ENCODE results near the gene TTR.

TTR gene

GRCh38 chr18:31590570-31590969 lies 1.1 kb upstream of the TTR start:
- H3K79me2 ChIP-seq (ENCODE audit: low read length): no peaks in the 10 kb centered on the region
- no peaks in the 10 kb centered on the region for H3K27me3 ChIP-seq (ENCODE audit: low read depth, low read length)
- no peak overlapping the region for H3K9ac ChIP-seq (ENCODE audit: low read length)
- no peaks in the 10 kb centered on the region for H4K20me1 ChIP-seq (ENCODE audit: insufficient read depth, low read length)
- H3K9me3 ChIP-seq (ENCODE audit: insufficient read depth, low read length): no peaks in the 10 kb centered on the region
- no peak overlapping the region for H3K27ac ChIP-seq (ENCODE audit: low read length)
- H2AFZ ChIP-seq (ENCODE audit: low read depth, low read length): no peak overlapping the region
- TF ChIP-seq CTCF (IDR thresholded peaks at IDR 0.05; ENCODE audit: low read depth, low read length) (no peak), EZH2phosphoT487 (IDR thresholded peaks at IDR 0.05; ENCODE audit: low read depth) (no peak)
- no peaks in the 10 kb centered on the region for H3K4me1 ChIP-seq (ENCODE audit: low read length)
- H3K4me3 ChIP-seq (ENCODE audit: low read length): no peak overlapping the region
- H3K4me2 ChIP-seq (ENCODE audit: low read length): no peak overlapping the region
- H3K36me3 ChIP-seq (replicated peaks; ENCODE audit: low read depth, low read length): no peaks in the 10 kb centered on the region

GRCh38 chr18:31591113-31591512 lies 564 bp upstream of the TTR start:
- H2AFZ ChIP-seq (ENCODE audit: low read depth, low read length): no peak overlapping the region
- H3K9me3 ChIP-seq (ENCODE audit: insufficient read depth, low read length): no peaks in the 10 kb centered on the region
- H3K27ac ChIP-seq (ENCODE audit: low read length): no peak overlapping the region
- H3K4me1 ChIP-seq (ENCODE audit: low read length): no peaks in the 10 kb centered on the region
- H3K27me3 ChIP-seq (ENCODE audit: low read depth, low read length): no peaks in the 10 kb centered on the region
- no peak overlapping the region for H3K4me3 ChIP-seq (ENCODE audit: low read length)
- H3K79me2 ChIP-seq (ENCODE audit: low read length): no peaks in the 10 kb centered on the region
- no peaks in the 10 kb centered on the region for H4K20me1 ChIP-seq (ENCODE audit: insufficient read depth, low read length)
- H3K4me2 ChIP-seq (ENCODE audit: low read length): no peak overlapping the region
- no peak overlapping the region for H3K9ac ChIP-seq (ENCODE audit: low read length)
- TF ChIP-seq CTCF (IDR thresholded peaks at IDR 0.05; ENCODE audit: low read depth, low read length) (no peak), EZH2phosphoT487 (IDR thresholded peaks at IDR 0.05; ENCODE audit: low read depth) (no peak)
- H3K36me3 ChIP-seq (replicated peaks; ENCODE audit: low read depth, low read length): no peaks in the 10 kb centered on the region

- no peak overlapping the region for H3K4me2 ChIP-seq (ENCODE audit: low read length)
- H3K79me2 ChIP-seq (ENCODE audit: low read length): no peaks in the 10 kb centered on the region
- H3K36me3 ChIP-seq (replicated peaks; ENCODE audit: low read depth, low read length): no peaks in the 10 kb centered on the region
- no peak overlapping the region for H3K27ac ChIP-seq (ENCODE audit: low read length)
- no peak overlapping the region for H2AFZ ChIP-seq (ENCODE audit: low read depth, low read length)
- no peak for TF ChIP-seq CTCF (IDR thresholded peaks at IDR 0.05; ENCODE audit: low read depth, low read length)
- no peak for TF ChIP-seq EZH2phosphoT487 (IDR thresholded peaks at IDR 0.05; ENCODE audit: low read depth)
- H3K4me1 ChIP-seq (ENCODE audit: low read length): no peaks in the 10 kb centered on the region
- no peak overlapping the region for H3K9ac ChIP-seq (ENCODE audit: low read length)
- no peak overlapping the region for H3K4me3 ChIP-seq (ENCODE audit: low read length)
- H3K27me3 ChIP-seq (ENCODE audit: low read depth, low read length): no peaks in the 10 kb centered on the region
- no peaks in the 10 kb centered on the region for H4K20me1 ChIP-seq (ENCODE audit: insufficient read depth, low read length)
- no peaks in the 10 kb centered on the region for H3K9me3 ChIP-seq (ENCODE audit: insufficient read depth, low read length)
Observed at GRCh38 chr18:31592506-31593157, 955 bp downstream of the TTR start.

- no peaks in the 10 kb centered on the region for H3K36me3 ChIP-seq (replicated peaks; ENCODE audit: low read depth, low read length)
- no peaks in the 10 kb centered on the region for H4K20me1 ChIP-seq (ENCODE audit: insufficient read depth, low read length)
- H3K79me2 ChIP-seq (ENCODE audit: low read length): no peaks in the 10 kb centered on the region
- no peak overlapping the region for H3K27ac ChIP-seq (ENCODE audit: low read length)
- TF ChIP-seq EZH2phosphoT487 (IDR thresholded peaks at IDR 0.05; ENCODE audit: low read depth): no peak
- no peak for TF ChIP-seq CTCF (IDR thresholded peaks at IDR 0.05; ENCODE audit: low read depth, low read length)
- H2AFZ ChIP-seq (ENCODE audit: low read depth, low read length): no peak overlapping the region
- no peak overlapping the region for H3K4me3 ChIP-seq (ENCODE audit: low read length)
- no peak overlapping the region for H3K9ac ChIP-seq (ENCODE audit: low read length)
- no peaks in the 10 kb centered on the region for H3K4me1 ChIP-seq (ENCODE audit: low read length)
- no peaks in the 10 kb centered on the region for H3K27me3 ChIP-seq (ENCODE audit: low read depth, low read length)
- H3K9me3 ChIP-seq (ENCODE audit: insufficient read depth, low read length): no peaks in the 10 kb centered on the region
- H3K4me2 ChIP-seq (ENCODE audit: low read length): no peak overlapping the region
Observed at GRCh38 chr18:31595121-31595771, 3.6 kb downstream of the TTR start.

All from OCI-LY3 (cell line).